Hematopoietic multipotent progenitor cell treated with erythropoietin and hydrocortisone succinate and interleukin-3 and kit ligand, for 8 days (in vitro differentiated cells): ENCODE results near the gene YPEL1.
"Not testable (repeated sequence)": the region's sequence is repeated elsewhere in the genome, so short reads cannot be mapped to it uniquely, and the experiment has no call there.

Experiments used
- DNase-seq: peaks from one replicate; pipeline ENCODE4 v3.0.0-alpha.2; 2015

Gene YPEL1

DNA sequence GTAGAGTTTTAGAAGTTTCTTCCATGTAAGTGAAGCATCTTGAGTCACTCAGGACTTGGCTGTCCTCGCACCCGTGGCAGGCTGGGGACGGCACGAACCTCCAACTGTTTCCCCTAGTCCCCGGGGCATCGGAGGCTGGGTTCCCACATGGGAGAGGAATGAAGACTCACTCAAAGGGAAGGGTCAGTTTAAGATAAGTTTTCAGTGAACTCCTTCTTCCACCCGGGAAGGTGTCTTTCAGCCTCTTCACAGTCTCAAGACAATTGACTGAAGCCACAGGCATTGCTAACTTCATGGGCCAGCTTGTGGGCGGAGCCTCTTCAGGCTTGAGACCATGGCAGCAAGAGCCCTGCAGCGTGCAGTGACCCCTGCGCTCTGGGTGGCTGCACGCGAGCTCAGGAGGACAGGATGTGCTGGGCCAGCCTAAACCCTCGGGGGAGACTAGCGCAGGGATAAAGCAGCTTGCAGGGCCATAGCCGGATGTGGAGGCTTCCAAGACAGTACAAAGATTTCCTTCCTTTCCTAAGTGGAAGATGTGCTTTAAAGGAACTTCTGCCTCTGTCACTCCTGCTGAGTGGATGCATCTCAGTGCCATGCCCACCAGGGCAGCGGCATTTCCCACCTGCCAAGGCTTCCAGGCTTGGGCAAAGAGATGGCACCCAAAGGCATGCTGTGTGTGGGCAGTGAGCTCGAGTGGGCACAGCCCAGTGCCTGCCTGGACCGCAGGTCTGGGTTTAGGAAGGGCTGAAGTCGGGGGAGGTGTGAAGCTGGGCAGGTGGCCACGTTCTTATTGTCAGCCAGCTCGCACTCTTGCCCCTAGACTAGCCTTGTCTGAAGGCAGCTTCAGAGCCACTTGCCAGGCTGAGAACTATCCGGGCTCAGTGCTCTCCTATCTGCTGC lies 36.9 kb downstream of the YPEL1 start:
- DNase-seq, result no peak

DNA sequence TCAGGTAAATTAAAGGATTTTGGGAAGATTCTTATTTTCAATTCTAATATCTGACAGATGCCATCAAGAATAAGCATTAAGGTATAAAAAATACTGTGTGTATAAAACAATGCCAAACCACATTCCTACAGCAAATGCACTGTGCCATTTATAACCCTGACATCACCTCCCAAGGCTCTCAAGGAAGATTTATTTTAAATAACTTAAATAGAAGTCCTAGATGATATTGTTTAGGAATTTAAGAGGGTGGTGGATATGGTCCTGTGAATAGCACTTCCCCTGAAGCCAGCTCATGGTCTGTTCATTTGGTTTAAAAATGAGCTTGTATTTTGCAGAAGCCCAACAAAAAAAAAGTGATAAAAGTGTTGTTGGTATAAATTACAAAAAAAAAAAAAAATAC lies 37.7 kb downstream of the YPEL1 start:
- no peak for DNase-seq

DNA sequence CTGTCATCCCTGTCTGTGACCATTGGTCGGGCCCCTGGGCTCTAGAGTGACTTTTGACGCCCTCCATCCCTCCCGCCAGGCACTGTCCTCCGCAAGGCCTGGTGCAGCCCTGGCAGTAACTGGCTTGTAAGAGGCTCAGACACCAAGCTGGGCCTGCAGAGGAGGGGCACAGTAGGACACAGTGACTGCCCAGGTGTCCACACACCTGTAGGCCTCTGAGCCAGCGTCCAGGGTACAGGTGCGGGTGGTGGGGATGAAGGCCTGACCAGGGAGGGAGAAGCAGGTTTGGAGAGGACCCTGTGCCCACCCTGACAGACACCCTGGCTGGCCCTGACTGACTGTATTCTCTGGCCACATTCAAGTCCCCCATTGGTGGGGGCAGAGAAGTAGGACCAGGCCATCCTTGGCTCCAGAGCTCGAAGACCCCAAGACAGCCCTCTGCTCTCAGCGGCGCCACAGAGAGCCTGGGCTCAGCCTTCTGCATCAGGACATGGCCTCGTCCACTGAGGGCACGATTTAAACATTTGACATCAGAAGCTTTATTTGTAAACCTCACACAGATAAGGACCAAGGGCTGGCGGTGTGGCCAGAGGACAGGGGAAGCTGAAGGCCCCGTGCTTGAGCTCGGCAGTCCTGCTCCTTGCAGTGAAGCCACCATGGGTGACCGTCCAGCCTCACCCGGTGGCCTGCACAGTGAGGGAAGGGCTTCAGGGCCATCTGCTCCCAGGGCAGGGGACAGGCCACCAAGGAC lies 38.4 kb downstream of the YPEL1 start:
- DNase-seq, result no peak

DNA sequence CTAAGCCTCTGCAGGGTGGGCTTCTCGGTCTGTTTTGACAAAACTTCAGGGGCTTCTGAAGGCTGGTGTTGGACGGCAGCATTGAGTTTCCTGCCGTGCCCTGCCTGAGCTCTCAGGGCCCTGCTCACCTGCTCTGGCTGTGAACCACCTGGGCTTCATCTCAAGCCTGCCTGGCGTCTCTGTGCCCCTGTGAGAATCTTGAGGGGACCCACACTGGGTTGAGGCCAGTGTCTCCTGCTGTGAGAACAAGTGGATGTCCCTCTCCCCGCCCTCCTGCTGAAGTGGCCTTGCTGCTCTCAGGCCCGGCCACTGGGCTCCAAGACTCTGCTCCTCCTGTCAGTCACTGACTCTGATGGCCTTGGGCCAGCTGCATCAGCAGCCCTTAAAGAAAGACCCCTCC lies 39.5 kb downstream of the YPEL1 start:
- no peak for DNase-seq

DNA sequence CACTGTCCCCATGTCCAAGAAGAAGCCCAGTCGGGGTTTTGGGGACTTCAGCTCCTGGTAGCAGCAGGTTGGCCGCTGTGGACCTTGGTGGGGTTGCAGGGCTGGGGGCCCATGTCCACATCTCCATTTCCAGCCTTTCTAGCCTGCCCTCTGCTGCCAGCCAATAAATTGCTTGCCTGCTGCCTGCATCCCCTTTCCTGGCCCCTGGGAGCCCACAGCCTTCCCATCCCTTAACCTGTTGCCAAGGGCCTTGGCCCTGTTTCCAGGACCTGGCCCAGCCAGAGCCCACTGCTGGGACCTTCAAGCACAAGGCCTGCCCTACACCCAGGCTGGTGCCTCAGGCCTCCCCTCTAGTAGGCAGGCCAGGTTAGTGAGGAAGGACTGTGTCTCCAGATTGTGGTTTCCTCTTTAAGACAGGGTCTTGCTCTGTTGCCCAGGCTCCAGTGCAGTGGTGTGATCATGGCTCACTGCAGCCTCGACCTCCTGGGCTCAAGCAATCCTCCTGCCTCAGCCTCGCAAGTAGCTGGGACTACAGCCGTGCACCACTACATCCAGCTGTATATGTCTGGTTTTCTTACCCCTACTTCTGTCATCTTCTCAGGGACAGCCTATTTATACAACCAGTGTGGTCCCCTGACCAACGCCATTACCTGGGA lies 40.0 kb downstream of the YPEL1 start:
- no peak for DNase-seq

DNA sequence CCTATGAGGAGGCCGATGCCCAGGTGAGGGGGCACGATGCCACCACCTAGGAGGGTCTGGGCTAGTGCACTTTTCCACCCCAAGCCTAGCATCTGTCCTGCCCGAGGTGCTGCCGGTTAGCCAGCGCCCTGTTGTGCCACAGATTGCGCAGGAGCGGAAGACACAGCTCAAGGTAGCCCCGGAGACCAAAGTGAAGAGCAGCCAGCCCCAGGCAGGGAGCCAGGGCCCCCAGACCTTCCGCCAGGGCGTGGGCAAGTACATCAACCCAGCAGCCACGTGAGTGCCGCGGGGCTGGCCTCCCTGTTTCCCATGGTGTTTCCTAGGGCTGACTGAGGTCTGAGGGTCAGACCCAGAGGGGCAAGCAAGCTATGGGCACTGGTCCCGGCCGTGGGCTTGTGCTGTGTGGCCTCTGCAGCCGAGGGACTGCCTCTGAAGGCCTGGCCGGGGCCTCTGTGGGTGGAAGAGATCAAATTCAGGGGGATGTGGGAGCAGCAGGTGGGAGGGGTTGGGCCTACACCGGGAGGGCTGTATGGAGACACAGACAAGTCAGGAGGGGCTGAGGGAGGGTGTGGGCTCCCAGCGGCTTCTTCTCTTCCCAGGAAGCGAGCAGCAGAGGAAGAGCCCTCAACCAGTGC lies 40.7 kb downstream of the YPEL1 start:
- no peak for DNase-seq

DNA sequence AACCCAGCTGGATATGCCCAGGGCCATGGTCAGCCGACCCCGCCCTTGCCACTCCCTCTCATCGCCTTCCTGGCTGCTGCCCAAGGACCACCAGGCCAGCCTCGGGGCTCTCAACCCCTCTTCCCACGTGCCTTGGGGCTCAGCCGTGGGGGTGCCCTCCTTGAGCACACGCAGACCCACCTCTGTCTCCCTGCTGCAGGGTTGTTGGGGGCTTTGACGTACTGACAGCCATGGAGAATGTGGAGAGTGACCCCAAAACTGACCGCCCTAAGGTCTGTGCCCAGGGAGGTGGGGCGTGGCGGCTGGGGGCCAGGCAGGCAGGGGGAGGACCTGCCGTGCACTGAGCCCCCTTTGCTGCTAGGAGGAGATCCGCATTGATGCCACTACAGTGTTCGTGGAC lies 41.2 kb downstream of the YPEL1 start:
- no peak for DNase-seq

DNA sequence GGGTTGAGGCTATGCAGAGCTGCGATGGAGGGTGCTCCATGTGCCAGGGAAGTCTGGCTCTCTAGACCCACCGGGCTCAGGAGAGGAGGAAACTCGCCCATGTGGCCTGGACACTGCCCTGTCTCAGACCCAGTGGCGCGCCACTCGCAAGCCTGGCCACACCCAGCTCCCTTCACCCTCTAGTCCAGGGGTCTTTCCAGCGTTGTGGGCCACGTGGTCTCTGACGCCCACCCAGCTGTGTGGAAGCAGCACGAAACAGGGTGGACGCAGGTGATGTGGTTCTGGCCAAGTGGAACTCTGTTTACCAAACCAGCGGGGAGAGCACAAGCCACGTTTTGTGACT lies 41.6 kb downstream of the YPEL1 start:
- no peak for DNase-seq

DNA sequence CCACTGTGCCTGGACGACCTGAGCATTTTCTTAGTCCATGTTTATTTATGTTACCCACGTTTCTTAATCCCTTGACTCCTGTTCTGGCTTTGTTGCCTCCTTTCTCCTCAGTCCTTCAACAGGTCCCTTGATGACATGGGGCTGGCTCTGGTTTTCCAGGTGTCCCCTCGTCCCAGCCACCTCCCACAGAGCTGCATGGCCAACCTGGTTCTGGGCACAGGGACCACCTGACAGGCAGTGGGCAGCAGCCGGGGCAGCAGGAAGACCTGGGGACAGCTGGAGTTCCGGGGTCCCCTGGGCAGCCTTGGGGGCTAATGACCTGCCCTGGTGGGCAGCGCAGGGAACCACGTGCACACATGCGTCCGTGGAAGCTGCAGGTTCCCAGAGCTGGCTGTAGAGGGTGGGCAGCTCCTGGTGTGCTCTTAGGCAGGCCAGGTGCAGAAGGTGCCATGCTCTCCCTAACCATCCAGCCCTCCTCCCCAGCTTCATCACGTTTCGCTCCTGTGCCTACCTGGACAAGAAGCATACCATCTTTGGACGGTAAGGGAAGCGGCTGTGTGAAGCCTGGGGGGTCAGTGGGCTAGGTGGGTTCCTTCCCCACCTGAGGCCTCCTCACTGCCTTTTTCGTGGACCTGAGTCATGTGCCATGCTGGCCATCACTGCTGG lies 42.1 kb downstream of the YPEL1 start:
- DNase-seq, result no peak

DNA sequence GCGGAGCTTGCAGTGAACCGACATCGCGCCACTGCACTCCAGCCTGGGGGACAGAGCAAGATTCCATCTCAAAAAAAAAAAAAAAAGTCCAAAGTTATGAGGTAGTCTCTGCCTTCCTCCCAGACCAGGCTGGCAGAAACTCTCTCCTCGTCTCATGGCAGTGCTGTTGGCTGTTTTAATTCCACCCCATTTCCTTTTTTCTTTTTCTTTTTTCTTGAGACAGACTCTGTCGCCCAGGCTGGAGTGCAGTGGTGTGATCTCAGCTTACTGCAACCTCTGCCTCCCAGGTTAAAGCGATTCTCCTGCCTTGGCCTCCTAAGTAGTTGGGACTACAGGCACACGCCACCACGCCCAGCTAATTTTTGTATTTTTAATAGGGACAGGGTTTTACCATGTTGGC lies 42.7 kb downstream of the YPEL1 start:
- not testable (repeated sequence) for DNase-seq

DNA sequence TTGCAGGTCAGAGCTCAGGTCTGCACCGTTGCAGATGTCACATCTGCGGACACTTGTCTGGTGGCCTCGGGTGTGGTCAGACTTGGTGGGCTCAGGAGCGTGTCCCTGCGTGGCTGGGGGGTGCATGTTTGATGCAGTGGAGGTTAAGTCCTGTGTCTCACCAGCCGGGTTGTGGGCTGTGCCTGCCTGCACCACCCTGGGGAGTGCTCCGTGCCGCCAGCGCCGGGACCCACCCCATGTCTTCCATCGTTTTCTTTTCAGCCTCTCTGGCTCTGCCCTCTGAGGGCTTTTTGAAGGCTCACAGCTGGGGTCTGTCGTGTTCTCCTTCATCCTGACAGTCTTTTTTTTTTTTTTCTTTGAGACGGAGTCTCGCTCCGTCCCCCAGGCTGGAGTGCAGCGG lies 43.8 kb downstream of the YPEL1 start:
- no peak for DNase-seq

DNA sequence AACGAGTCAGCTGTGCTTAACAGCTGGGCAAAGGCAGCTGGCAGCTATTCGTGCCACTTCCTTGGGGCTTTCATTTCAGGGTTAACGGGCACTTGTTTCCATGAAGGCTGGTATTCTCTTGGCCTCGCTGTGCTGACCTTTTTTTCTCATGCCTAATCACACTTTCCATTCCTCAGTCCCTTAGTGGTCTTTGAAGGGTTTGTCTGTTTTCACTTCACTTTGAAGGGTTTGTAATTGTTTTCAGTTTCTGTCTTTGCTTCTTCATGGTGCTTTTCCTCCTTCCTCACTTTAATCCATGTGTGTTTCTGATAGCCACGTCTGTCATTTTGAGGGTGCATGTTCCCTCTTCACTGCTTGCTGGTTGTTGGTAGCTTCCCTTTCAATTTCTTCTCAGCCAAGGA lies 45.2 kb downstream of the YPEL1 start:
- DNase-seq, result no peak

DNA sequence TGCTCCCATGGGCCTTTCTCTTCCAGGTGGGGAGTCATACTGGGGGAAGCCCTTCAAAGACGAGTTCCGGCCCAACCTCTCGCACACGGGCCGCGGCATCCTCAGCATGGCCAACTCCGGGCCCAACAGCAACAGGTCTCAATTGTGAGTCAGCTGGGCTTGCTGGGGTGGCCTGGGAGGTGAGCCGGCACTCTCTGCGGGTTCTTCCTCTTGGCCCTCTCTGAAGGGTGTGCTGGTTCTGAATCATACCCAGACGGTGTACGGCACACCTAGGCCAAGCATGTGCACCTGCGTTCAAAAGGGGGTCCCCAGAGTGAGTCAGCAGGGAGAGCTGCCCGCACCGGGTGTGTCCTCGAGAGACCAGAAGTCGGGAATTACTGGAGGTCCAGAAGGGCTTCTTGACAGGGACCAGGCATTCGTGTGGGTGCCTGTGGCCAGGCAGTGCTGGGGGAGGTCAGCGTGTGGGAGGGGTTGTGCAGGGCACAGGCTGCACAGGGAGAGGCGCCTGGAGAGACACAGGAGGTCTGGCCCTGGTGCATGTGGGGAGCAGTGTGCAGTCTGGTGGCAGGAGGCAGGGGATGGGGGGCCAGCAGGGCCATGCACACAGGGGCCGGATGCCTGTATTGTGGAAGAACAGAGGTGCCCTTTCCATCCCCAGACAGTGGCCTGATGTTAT lies 46.8 kb downstream of the YPEL1 start:
- no peak for DNase-seq

DNA sequence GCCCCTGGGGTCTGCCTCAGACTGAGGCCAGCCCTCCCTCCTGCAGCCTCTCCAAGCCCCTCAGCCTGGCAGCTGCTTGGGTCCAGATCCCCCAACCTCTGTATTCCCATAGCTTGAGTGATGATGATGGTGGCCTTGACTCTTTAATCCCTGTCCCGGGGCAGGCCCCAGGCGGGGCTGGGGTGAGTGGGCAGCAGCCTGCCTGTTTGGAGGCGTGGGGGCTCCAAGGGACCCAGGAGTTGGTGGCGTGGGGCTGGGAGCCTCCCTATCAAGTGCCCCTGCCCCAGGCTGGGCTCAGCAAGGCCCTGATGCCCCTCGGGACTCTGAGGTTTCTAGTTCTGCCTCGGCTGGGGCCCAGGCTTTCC lies 47.3 kb downstream of the YPEL1 start:
- DNase-seq, result no peak

DNA sequence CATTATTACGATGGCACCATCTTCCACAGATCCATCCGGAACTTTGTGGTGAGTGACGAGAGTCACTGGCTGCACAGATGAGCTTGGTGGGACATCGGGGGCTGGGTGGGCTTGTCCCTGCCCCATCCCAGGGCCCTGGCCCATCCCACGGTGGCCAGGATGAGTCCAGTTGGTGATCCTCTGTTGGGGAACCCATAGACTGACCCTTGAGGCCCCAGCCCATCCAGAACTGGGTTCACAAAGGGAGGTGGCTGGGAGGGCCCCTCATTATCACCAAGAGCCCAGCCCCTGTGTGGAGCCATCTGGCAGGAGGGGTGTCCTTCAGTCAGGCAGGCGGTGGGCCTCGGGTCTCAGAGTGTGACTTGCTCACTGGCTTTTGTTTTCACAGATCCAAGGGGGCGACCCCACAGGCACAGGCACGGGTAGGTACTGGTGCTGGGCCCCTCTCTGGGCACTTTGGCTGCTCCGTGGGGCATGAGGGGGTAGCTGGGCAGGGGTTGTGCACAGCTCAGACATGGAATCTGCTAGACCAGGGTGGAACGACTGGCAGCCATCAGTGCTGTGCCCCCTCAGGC lies 47.8 kb downstream of the YPEL1 start:
- DNase-seq, result no peak

DNA sequence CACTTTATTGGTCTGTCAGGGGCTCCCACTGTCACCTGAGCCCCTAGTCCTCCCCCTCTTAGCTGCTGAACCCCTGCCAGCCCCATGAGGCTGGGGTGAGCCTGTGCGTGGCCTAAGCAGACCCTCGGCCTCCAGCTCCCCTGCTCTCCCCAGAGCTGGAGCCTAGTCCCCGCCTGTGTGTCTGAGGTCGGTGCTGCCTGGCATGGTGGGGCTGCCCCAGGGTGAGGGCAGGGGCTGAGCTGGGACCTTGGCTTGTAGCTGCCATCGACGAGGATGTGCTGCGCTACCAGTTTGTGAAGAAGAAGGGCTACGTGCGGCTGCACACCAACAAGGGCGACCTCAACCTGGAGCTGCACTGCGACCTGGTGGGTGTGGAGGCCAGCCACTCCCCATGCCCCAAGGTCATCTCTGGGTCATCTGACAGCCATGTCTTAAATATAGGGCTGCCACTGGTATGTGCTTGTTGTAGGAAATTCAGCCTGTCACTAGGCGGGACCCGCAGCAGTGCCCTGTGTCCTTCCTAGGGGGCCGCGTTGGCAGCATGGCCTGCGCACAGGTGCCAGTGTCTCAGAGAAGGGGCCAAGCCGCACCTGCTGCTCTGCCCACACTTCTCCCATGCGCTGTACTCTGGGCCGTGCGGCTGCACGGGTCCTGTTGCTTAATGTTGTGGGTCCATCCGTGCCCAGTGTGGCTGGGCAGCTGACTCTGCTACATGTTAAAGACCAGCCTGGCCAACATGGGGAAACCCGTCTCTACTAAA lies 48.8 kb downstream of the YPEL1 start:
- DNase-seq, result no peak

DNA sequence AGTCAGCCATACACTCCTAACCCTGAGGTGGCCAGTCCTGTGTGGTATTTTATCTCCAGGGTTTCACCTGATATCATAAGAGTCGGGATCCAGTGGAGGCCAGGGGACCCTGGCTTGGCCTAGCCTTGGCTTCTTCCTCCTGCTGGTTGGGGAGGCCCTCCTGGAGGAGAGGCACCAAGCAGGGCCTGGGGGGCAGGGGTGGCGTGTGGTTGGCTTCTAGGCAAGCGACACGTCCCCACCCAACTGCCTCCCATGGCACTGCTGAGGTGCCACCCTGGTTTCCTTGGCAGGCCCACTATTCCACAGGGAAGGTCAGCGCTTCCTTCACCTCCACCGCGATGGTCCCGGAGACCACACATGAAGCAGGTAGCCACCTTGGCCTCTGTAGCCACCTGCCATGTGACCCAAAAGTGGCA lies 49.4 kb downstream of the YPEL1 start:
- DNase-seq, result no peak

DNA sequence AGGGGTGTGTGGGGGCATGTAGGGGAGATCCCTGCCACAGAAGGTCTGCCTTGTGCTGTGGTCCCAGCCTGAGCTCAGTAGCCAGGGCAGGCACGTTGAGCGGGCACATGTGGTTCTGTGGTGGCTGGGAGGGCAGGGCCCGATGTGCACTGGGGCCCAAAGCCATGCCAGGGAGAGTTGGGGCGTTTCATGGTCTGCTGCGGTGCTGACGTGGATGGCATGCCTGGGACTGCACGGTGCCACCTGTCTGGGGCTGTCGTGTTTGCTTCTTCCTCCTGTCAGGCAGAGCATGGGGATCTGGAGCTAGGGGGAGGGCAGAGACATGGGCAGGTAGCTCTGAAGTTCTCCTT lies 50.5 kb downstream of the YPEL1 start:
- no peak for DNase-seq

DNA sequence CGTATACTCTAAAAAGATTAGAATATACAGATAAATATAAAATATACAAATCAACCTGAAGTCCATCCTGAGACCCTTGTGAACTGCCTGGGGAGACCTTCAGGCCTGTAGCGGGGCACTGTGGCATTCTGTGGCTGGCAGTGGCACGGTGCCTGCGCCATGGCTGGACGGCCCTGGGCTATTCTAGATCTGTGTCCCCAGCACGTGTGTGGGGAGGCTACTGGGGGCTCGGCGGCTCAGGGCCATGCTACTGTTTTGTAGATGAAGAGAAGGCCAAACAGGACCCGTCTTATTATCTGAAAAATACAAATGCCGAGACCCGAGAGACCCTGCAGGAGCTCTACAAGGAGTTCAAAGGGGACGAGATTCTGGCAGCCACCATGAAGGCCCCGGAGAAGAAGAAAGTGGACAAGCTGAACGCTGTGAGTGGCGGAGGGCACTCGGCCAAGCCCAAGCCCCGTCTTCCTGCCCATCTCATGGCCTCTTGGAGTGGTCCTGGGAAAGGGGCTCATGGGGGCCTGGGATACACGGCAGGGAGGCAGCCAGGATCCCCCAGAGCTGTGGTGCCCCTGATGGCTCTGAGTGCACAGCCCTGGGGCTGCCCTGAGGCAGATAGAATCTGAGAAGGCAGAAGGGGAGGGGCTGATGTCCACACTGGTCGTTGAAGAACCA lies 51.0 kb downstream of the YPEL1 start:
- no peak for DNase-seq

DNA sequence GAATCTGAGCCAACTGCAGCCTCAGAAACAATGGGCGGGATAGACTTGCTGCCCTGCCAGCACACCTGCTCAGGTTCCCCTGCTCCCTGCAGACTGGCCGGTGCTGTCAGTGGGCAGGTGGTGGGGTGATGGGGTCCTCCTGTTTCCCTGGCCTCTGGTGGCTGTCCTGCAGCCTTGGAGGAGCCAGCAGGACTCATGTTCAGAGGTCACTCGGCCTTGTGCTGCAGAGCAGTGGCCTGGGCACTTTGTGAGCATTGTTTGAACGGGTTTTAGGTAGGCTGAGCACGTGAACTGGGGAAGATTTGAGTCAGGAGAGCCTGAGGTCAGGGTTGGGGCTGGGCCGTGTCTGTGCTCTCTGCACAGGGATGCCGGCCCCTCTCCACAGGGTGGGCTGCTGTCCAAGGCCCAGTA lies 52.2 kb downstream of the YPEL1 start:
- DNase-seq, result no peak
